Vagina (tissue), 2 donors: ENCODE results near the gene DOLK.

ENCODE experiments used
- CTCF ChIP-seq, 3 experiments: fragments of 450-650 bp in 2 of 3; fragments of 200-600 bp in 1 of 3; sonication (generic) in 1 of 3; IDR thresholded peaks; one replicate each; pipeline ENCODE4 v1.5.1; 2017 to 2019; ENCODE audit warnings: antibody characterized with exemption in 3 of 3, mild to moderate bottlenecking in 2 of 3, moderate library complexity in 2 of 3
- POLR2A ChIP-seq, 2 donors: fragments of 450-650 bp; IDR thresholded peaks; one replicate each; pipeline ENCODE4 v1.6.1; 2017; ENCODE audit warnings: antibody characterized with exemption in 2 of 2, mild to moderate bottlenecking in 2 of 2, moderate library complexity in 2 of 2
- POLR2AphosphoS5 ChIP-seq, 2 donors: sonication (generic); formaldehyde crosslinking; IDR thresholded peaks; one replicate each; pipeline ENCODE4 v1.9.0; 2017; ENCODE audit warnings: antibody characterized with exemption in 2 of 2, mild to moderate bottlenecking in 2 of 2, low read depth in 1 of 2; ENCODE audit not compliant: insufficient read depth in 1 of 2

- TF ChIP-seq CTCF (IDR thresholded peaks at IDR 0.05) (no peak), POLR2A (IDR thresholded peaks at IDR 0.05) (no peak), POLR2AphosphoS5 (IDR thresholded peaks at IDR 0.05; ENCODE audit: insufficient read depth in 1 of 2, low read depth in 1 of 2) (no peak)
These were observed 40.7 kb downstream of the DOLK start for GRCh38 chr9:128906741-128907140.
